HepG2 (cell line): ENCODE measurements around the gene AJUBA. TPM values are rescaled to one million over a fixed set of nuclear protein-coding genes. Genes with fewer than 3 reads are reported as not detected.
"Not testable (repeated sequence)": the region's sequence is repeated elsewhere in the genome, so short reads cannot be mapped to it uniquely, and the experiment has no call there.

Source experiments
- DNMT3B ChIP-seq: conservative IDR thresholded peaks from 2 replicates; pipeline ENCODE4 v1.6.1; 2016; ENCODE audit warnings: missing biosample characterization, control low read depth
- FOSL2 ChIP-seq: sonication (generic); formaldehyde crosslinking; IDR thresholded peaks from 2 replicates; pipeline ENCODE4 v1.4.0; 2020; ENCODE audit warnings: missing genetic modification reagents
- FOXA1 ChIP-seq, 2 experiments: fragments of 450-650 bp in 1 of 2; sonication (generic) in 1 of 2; formaldehyde crosslinking in 1 of 2; IDR thresholded peaks; 2 replicates each; pipeline versions ENCODE4 v1.4.0 to v1.6.1; 2016 to 2020; ENCODE audit warnings: missing genetic modification reagents in 1 of 2
- FOXJ3 ChIP-seq: sonication (generic); formaldehyde crosslinking; IDR thresholded peaks from 2 replicates; pipeline ENCODE4 v1.4.0; 2020; ENCODE audit warnings: missing genetic modification reagents, mild to moderate bottlenecking, borderline replicate concordance
- KMT2A ChIP-seq: sonication (generic); formaldehyde crosslinking; IDR thresholded peaks from 2 replicates; pipeline ENCODE4 v1.4.0; 2020; ENCODE audit warnings: missing genetic modification reagents
- MNT ChIP-seq: fragments of 450-650 bp; IDR thresholded peaks from 2 replicates; pipeline ENCODE4 v1.6.1; 2016
- MTA1 ChIP-seq: sonication (generic); formaldehyde crosslinking; IDR thresholded peaks from 2 replicates; pipeline ENCODE4 v1.4.0; 2020; ENCODE audit warnings: missing genetic modification reagents, mild to moderate bottlenecking, borderline replicate concordance
- RBM39 ChIP-seq: fragments of 200-400 bp; formaldehyde crosslinking; IDR thresholded peaks from one replicate; pipeline ENCODE4 v1.6.1; 2018; ENCODE audit warnings: antibody characterized with exemption, mild to moderate bottlenecking, low read depth, low read length; ENCODE audit not compliant: poor library complexity, severe bottlenecking
- RXRB ChIP-seq: IDR thresholded peaks from 2 replicates; pipeline ENCODE4 v1.6.1; 2016; ENCODE audit warnings: borderline replicate concordance, missing genetic modification reagents, missing compliant biosample characterization
- SIX1 ChIP-seq: sonication (generic); formaldehyde crosslinking; IDR thresholded peaks from 2 replicates; pipeline ENCODE4 v1.4.0; 2020; ENCODE audit warnings: missing genetic modification reagents, borderline replicate concordance
- SMAD3 ChIP-seq: sonication (generic); formaldehyde crosslinking; IDR thresholded peaks from 2 replicates; pipeline ENCODE4 v1.4.0; 2020; ENCODE audit warnings: missing genetic modification reagents
- SP140L ChIP-seq: sonication (generic); formaldehyde crosslinking; IDR thresholded peaks from 2 replicates; pipeline ENCODE4 v1.4.0; 2020; ENCODE audit warnings: missing genetic modification reagents, borderline replicate concordance
- TFAP4 ChIP-seq: sonication (generic); IDR thresholded peaks from 2 replicates; pipeline ENCODE4 v1.6.1; 2016; ENCODE audit warnings: low read depth, borderline replicate concordance
- TFDP1 ChIP-seq: IDR thresholded peaks from 2 replicates; pipeline ENCODE4 v1.6.1; 2016; ENCODE audit warnings: missing compliant biosample characterization, missing genetic modification reagents, borderline replicate concordance
- TFE3 ChIP-seq: IDR thresholded peaks from 2 replicates; pipeline ENCODE4 v1.6.1; 2016
- ZBTB33 ChIP-seq: sonication (generic); formaldehyde crosslinking; IDR thresholded peaks from 2 replicates; pipeline ENCODE4 v1.4.0; 2020; ENCODE audit warnings: missing genetic modification reagents
- ZFP37 ChIP-seq: sonication (generic); formaldehyde crosslinking; IDR thresholded peaks from 2 replicates; pipeline ENCODE4 v1.4.0; 2020; ENCODE audit warnings: missing genetic modification reagents, borderline replicate concordance
- ZIK1 ChIP-seq: sonication (generic); formaldehyde crosslinking; IDR thresholded peaks from 2 replicates; pipeline ENCODE4 v1.5.0; 2020; ENCODE audit warnings: mild to moderate bottlenecking, low read depth, missing genetic modification reagents, borderline replicate concordance
- polyA plus RNA-seq, 8 experiments: library from polyadenylated mRNA; depleted of rRNA in 3 of 8; stranded (reverse) in 7 of 8; unstranded in 1 of 8; fragments of >200 nt; fragmentation: Illumina TruSeq in 4 of 8; extraction: Trizol in 4 of 8; gene quantifications; 2 replicates each; pipeline versions ENCODE4 v1.2.1 to v1.2.3, GENCODE V29; 2011 to 2016; ENCODE audit warnings: low read depth in 4 of 8, missing spikeins in 1 of 8, mixed read lengths in 1 of 8; ENCODE audit not compliant: insufficient read depth in 1 of 8
- total RNA-seq, 5 experiments: library from RNA; depleted of rRNA; stranded (reverse); fragments of >200 nt; fragmentation: Illumina TruSeq; extraction: Trizol; gene quantifications; 2 replicates each; pipeline ENCODE4 v1.2.3, GENCODE V29; 2016; ENCODE audit warnings: low read depth in 1 of 5

AJUBA gene
- total and polyA plus RNA-seq, 2 of the 13 experiments (the other 11 are each of a cell fraction or from before 2014, with no cell fraction given): 157 to 241 TPM

- TF ChIP-seq DNMT3B (CRISPR knock-in tag) (peak; percentile 95; the same call in 1 of the 2 replicates), TFDP1 (CRISPR knock-in tag) (0 out of 2 replicates have a peak, but pooled peaks have one; percentile 6), ZFP37 (CRISPR knock-in tag) (peak; percentile 35; the same call in 1 of the 2 replicates), FOSL2 (CRISPR knock-in tag) (peak; percentile 70), RBM39 (peak; percentile 44), ZBTB33 (CRISPR knock-in tag) (0 out of 2 replicates have a peak, but pooled peaks have one; percentile 28), TFAP4 (peak; percentile 45; the same call in 1 of the 2 replicates), ZIK1 (CRISPR knock-in tag) (0 out of 2 replicates have a peak, but pooled peaks have one; percentile 35), SIX1 (CRISPR knock-in tag) (peak; percentile 77), SP140L (CRISPR knock-in tag) (peak; percentile 73; the same call in 1 of the 2 replicates), KMT2A (CRISPR knock-in tag) (peak; percentile 56; the same call in 1 of the 2 replicates), MTA1 (CRISPR knock-in tag) (peak; percentile 55; the same call in 1 of the 2 replicates), FOXA1 (CRISPR knock-in tag; IDR thresholded peaks at IDR 0.05) (peak; percentile 46), TFE3 (CRISPR knock-in tag) (peak; percentile 50; the same call in 1 of the 2 replicates), MNT (peak; percentile 32; the same call in 1 of the 2 replicates), RXRB (CRISPR knock-in tag) (peak; percentile 86), SMAD3 (peak; percentile 16; the same call in 1 of the 2 replicates), FOXJ3 (CRISPR knock-in tag) (peak; percentile 51; the same call in 1 of the 2 replicates)
- not testable (repeated sequence) for TF ChIP-seq FOXA1 (IDR thresholded peaks at IDR 0.05)
Observed at GRCh38 chr14:22965916-22966782, 16.2 kb downstream of the AJUBA start (continued).
